Karpas-422 (cell line): Measurements from ENCODE around the gene TBC1D1. TPM values are rescaled to one million over a fixed set of nuclear protein-coding genes. Genes with fewer than 3 reads are reported as not detected.

Experiments used
- DNase-seq: peaks from one replicate; pipeline ENCODE4 v3.0.0-alpha.2; 2015
- H2AFZ ChIP-seq: fragments of 200-600 bp; sonication (generic); 2 replicates; pipeline ENCODE4 v1.6.1; 2014; ENCODE audit warnings: antibody characterized with exemption, low read length, mixed read lengths
- H3K27ac ChIP-seq: fragments of 200-600 bp; sonication (generic); 2 replicates; pipeline ENCODE4 v1.5.1; 2014; ENCODE audit warnings: mild to moderate bottlenecking, low read length, moderate library complexity
- H3K27me3 ChIP-seq: fragments of 200-600 bp; sonication (generic); 2 replicates; pipeline ENCODE4 v1.6.1; 2014; ENCODE audit warnings: low read length, mixed read lengths
- H3K36me3 ChIP-seq: fragments of 200-600 bp; sonication (generic); 2 replicates; pipeline ENCODE4 v1.6.1; 2014; ENCODE audit warnings: low read length, mixed read lengths; ENCODE audit not compliant: insufficient read depth
- H3K4me1 ChIP-seq: fragments of 200-600 bp; sonication (generic); 2 replicates; pipeline ENCODE4 v1.6.1; 2014; ENCODE audit warnings: mild to moderate bottlenecking, low read length, mixed read lengths
- H3K4me2 ChIP-seq: fragments of 200-600 bp; sonication (generic); 2 replicates; pipeline ENCODE4 v1.6.1; 2014; ENCODE audit warnings: low read length, low read depth, mild to moderate bottlenecking; ENCODE audit not compliant: poor library complexity, severe bottlenecking
- H3K4me3 ChIP-seq: fragments of 200-600 bp; sonication (generic); 2 replicates; pipeline ENCODE4 v1.5.1; 2014; ENCODE audit warnings: mild to moderate bottlenecking, antibody characterized with exemption, low read length, mixed read lengths
- H3K79me2 ChIP-seq: fragments of 200-600 bp; sonication (generic); 2 replicates; pipeline ENCODE4 v1.6.1; 2014; ENCODE audit warnings: mild to moderate bottlenecking, low read length, mixed read lengths
- H3K9ac ChIP-seq: fragments of 200-600 bp; sonication (generic); 2 replicates; pipeline ENCODE4 v1.6.0; 2014; ENCODE audit warnings: low read length
- H3K9me2 ChIP-seq: fragments of 200-600 bp; sonication (generic), shearing (Covaris generic); replicated peaks from 2 replicates; pipeline ENCODE4 v1.6.0; 2014; ENCODE audit warnings: mild to moderate bottlenecking, low read length, moderate library complexity; ENCODE audit not compliant: insufficient read depth
- H3K9me3 ChIP-seq: fragments of 300-700, 200-600 bp; sonication (generic); 2 replicates; pipeline ENCODE4 v1.6.1; 2014; ENCODE audit warnings: low read length, mixed read lengths
- H4K20me1 ChIP-seq: fragments of 200-600 bp; sonication (generic); 2 replicates; pipeline ENCODE4 v1.6.1; 2014; ENCODE audit warnings: mild to moderate bottlenecking, antibody characterized with exemption, low read length, low read depth; ENCODE audit not compliant: insufficient read depth
- total RNA-seq: library from RNA; depleted of rRNA; stranded (reverse); fragments of >200 nt; shearing (Covaris generic); gene quantifications from 2 replicates; pipeline ENCODE4 v1.2.3, GENCODE V29; 2014; ENCODE audit warnings: low replicate concordance

The TBC1D1 gene
- total RNA-seq, 1 experiment from 2014 or later, result 30.5 TPM

DNA sequence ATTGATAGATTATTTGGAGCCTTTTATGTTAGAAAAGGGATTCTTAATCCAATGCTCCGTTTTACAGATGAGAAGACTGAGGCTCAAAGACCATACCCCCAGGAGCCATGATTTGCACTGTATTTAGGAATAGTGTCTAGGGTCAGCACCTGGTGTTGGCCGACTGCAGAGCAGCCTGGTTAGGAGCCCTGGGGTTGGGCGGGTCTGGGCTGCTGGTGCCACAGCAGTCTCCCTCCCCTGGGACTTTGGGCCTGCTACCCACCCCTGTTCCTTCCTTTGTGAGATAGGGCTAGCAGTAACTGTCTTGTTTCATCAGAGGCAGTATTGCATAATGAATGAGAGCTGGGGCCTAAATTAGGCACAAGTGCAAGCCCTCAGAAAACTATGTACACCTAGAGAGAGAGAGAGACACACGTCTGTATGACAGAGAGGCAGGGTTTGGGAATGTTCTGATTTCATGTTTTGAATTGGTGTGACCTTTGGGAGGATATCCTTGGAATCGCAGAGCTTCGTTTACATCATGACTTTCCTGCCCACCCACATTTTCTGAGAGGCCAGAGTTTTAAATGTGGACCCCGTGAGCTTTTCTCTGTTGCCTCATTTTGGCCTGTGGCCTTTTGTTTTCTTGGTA is 181.0 kb downstream of the TBC1D1 start:
- Histone ChIP-seq H3K9me3 (no peaks in the 10 kb centered on the region), H3K9me2 (no peaks in the 10 kb centered on the region), H2AFZ (no peak overlapping the region), H3K27me3 (no peaks in the 10 kb centered on the region), H4K20me1 (no peaks in the 10 kb centered on the region), H3K4me1 (no peaks in the 10 kb centered on the region), H3K79me2 (no peaks in the 10 kb centered on the region), H3K27ac (no peak overlapping the region), H3K9ac (no peak overlapping the region), H3K4me3 (no peak overlapping the region), H3K4me2 (no peak overlapping the region), H3K36me3 (no peaks in the 10 kb centered on the region)
- no peak for DNase-seq

DNA sequence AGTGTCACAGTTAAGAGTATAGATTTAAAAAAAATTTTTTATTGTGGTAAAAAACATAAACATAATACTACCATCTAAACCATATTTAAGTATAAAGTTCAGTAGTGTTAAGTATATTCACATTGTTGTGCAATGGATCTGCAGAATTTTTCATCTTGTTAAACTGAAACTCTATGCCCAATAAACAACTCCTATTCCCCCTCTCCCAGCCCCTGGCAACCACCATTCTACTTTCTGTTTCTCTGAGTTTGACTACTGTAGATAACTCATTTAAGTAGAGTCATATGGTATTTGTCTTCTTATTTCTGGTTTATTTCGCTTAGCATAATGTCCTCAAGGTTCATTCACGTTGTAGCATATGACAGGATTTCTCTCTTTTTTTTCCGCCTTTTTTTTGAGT is 181.7 kb downstream of the TBC1D1 start:
- no peak overlapping the region for H3K27ac ChIP-seq

DNA sequence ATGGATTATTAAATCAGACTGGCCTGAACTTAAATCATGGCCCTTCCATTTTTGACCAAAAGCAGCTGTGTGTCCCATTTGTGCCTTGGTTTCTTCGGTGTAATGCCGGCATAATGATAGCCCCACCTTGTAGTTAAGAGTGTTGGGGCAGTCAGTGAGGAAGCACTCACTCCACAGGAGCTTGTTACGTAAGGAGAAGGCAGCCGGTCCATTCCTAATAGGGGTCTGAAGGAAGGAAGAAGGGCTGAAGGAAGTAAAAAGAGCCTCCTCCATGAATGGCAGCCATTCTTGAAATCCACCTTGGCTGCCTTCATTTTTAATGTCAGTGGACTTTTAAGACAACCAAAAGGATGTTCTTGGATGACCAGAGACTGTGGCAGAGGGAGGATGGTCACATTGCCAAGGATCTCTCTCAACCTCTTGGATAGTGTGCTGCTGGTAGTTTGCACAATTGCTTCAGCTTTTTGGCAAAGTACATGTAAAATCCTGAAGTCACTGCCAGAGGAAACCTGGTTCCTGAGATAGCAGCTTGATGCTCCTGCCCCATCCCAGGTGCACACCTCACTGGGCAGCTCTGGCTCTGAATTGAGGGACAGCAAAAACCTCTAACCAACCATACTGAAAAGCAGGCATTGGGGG is 182.8 kb downstream of the TBC1D1 start:
- Histone ChIP-seq H3K9ac (no peak overlapping the region), H3K4me2 (no peak overlapping the region), H3K36me3 (no peaks in the 10 kb centered on the region), H3K4me3 (no peak overlapping the region), H3K79me2 (no peaks in the 10 kb centered on the region), H3K27me3 (no peaks in the 10 kb centered on the region), H2AFZ (no peak overlapping the region), H4K20me1 (no peaks in the 10 kb centered on the region), H3K9me2 (no peaks in the 10 kb centered on the region), H3K9me3 (no peaks in the 10 kb centered on the region), H3K4me1 (no peaks in the 10 kb centered on the region), H3K27ac (no peak overlapping the region)
- DNase-seq, result no peak

More for the DNA sequence above, 181.7 kb downstream of the TBC1D1 start:
- H3K9me3 ChIP-seq, result no peaks in the 10 kb centered on the region
- H3K27me3 ChIP-seq, result no peaks in the 10 kb centered on the region
- H3K4me2 ChIP-seq, result no peak overlapping the region
- no peaks in the 10 kb centered on the region for H4K20me1 ChIP-seq
- H3K9me2 ChIP-seq, result no peaks in the 10 kb centered on the region
- H3K4me1 ChIP-seq, result no peaks in the 10 kb centered on the region
- no peaks in the 10 kb centered on the region for H3K36me3 ChIP-seq
- no peak overlapping the region for H3K4me3 ChIP-seq
- no peak overlapping the region for H3K9ac ChIP-seq
- DNase-seq, result no peak
- H2AFZ ChIP-seq, result no peak overlapping the region
- H3K79me2 ChIP-seq, result no peaks in the 10 kb centered on the region

DNA sequence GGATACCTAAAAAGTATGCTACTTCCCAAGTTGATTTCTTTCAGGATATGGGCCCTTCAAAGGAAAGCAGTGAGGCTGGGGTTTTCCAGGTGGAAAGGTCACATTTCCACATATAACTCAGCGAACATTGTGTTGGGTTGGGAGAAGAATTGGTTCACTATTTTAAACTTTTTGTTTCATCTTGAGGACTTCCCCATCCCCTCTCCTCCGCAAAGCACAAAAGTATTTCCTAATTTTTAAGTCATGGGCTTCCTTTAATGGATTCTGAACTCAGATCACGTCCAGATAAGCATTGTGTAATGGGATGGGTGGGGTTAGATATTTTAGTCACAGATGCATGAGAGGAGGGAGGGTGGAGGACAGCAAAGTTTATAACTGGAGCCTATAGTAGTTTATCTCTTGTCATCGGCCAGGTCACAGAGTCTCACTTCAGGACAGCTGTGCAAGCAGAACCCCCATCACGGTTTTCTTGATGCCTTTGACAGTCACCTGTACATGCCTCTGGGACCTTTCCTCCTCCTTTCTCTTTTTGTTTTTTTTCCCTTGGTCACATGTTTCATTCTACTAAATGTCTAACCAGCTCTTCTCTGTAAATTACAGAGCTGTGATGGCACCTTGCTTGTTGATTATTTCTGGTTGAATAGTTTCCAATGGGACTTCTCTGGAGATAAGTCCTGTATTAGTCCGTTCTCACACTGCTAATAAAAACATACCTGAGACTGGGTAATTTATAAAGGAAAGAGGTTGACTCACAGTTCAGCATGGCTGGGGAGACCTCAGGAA is 184.7 kb downstream of the TBC1D1 start:
- H3K27me3 ChIP-seq, result no peaks in the 10 kb centered on the region
- no peak for DNase-seq
- no peaks in the 10 kb centered on the region for H3K9me3 ChIP-seq
- no peaks in the 10 kb centered on the region for H3K36me3 ChIP-seq
- H3K9me2 ChIP-seq, result no peaks in the 10 kb centered on the region
- no peak overlapping the region for H3K4me3 ChIP-seq
- no peaks in the 10 kb centered on the region for H3K79me2 ChIP-seq
- no peak overlapping the region for H3K27ac ChIP-seq
- no peaks in the 10 kb centered on the region for H3K4me1 ChIP-seq
- no peak overlapping the region for H3K9ac ChIP-seq
- no peak overlapping the region for H3K4me2 ChIP-seq
- H2AFZ ChIP-seq, result no peak overlapping the region
- H4K20me1 ChIP-seq, result no peaks in the 10 kb centered on the region

DNA sequence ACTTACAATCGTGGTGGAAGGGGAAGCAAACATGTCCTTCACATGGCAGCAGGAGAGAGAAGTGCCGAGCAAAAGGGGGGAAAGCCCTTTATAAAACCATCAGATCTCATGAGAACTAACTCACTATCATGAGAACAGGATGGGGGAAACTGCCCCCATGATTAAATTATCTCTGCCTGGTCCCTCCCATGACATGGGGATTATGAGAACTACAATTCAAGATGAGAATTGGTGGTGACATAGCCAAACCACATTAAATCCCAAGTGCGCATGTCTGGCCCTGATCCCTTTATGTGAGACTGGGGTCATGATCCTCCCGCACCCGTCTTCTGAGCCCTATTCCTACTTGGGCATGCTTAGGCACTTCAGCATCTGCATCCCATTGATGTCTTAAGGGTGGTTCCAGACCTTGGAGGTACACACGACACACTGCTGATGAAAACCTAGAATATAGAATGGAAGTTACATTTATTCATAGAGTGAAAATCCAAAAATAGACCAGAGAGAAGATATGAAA is 185.3 kb downstream of the TBC1D1 start:
- Histone ChIP-seq H3K9me2 (no peaks in the 10 kb centered on the region), H3K4me2 (no peak overlapping the region), H3K79me2 (no peaks in the 10 kb centered on the region), H4K20me1 (no peaks in the 10 kb centered on the region), H3K36me3 (no peaks in the 10 kb centered on the region), H3K9ac (no peak overlapping the region), H3K27ac (no peak overlapping the region), H2AFZ (no peak overlapping the region), H3K9me3 (no peaks in the 10 kb centered on the region), H3K4me3 (no peak overlapping the region), H3K27me3 (no peaks in the 10 kb centered on the region), H3K4me1 (no peaks in the 10 kb centered on the region)
- DNase-seq, result no peak

DNA sequence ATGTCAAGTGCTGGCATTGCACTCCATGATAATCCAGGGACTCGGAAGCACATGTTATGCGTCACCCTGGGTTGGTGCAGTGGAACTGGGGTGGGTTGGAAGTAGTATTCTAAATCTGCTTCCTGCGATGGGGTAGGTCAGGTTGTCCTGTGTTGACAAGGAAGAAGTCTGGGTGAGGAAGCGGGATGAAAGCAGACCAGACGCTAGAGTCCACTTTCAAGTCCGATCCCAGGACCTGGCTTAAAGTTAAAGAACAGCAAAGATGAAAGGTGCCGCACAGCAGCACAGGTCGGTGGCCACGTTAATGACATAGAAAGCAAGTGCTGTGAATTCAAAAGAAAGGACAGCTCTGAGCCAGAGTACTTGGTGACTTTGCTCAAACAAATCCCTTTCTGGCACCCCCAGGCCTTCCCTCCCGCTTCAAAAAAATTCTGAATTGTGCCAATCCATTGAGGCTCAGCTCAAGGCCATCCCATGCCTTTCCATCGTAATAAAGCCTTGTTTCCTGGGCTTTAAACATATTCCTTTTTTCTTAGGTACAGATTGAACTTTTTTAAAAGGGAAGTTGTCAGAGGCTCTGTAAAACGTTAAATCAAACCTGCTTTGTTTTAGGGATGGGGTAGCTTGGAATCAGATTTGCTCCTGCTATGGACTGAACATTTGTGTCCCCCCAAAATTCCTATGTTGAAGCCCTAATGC is 187.1 kb downstream of the TBC1D1 start:
- Histone ChIP-seq H3K4me2 (no peak overlapping the region), H3K4me1 (no peaks in the 10 kb centered on the region), H3K9ac (no peak overlapping the region), H2AFZ (no peak overlapping the region), H3K27ac (no peak overlapping the region), H4K20me1 (no peaks in the 10 kb centered on the region), H3K9me2 (no peaks in the 10 kb centered on the region), H3K36me3 (no peaks in the 10 kb centered on the region), H3K79me2 (no peaks in the 10 kb centered on the region), H3K9me3 (no peaks in the 10 kb centered on the region), H3K27me3 (no peaks in the 10 kb centered on the region), H3K4me3 (no peak overlapping the region)
- DNase-seq, result no peak

DNA sequence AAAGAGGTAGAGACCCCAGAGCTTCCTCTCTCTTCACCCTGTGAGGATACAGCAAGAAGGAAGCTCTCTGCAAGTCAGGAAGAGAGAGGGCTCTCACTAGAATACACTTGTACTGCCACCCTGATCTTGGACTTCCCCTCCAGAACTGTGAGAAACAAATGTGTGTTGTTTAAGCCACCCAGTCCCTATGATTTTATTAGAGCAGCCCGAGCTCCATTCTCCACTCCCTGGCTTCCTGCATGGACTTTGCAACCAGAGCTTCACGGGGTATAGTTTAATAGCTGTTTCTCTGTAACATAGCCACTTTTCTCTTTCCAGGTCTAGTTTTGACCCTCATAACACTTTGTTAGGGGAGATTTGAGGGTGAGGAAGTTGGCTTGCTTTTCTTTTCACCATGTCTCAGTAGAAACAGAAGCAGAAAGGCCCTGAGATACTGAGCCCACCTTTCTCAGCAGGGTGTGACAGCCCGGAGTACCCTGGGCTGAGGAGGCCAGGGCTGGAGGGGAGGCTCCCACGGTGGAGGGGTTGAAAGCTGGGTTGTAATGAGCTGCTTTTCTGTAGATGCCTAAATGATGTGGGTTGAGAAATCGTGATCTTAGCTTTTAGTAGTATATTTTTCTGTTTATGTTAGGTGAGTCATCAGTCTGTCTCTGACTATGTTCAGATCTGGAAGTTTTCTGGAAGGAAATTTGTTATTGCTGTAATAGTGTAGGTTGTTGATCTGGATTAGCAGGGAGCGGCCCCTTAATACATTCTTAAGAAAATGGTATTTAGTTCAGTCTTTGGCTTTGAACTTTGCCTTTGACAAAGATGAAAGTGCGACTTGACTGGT is 187.9 kb downstream of the TBC1D1 start:
- Histone ChIP-seq H3K27ac (no peak overlapping the region), H3K27me3 (no peaks in the 10 kb centered on the region), H3K79me2 (no peaks in the 10 kb centered on the region), H2AFZ (no peak overlapping the region), H3K4me1 (no peaks in the 10 kb centered on the region), H3K9me2 (no peaks in the 10 kb centered on the region), H3K4me2 (no peak overlapping the region), H3K4me3 (no peak overlapping the region), H3K36me3 (no peaks in the 10 kb centered on the region), H3K9me3 (no peaks in the 10 kb centered on the region), H4K20me1 (no peaks in the 10 kb centered on the region), H3K9ac (no peak overlapping the region)
- DNase-seq, result no peak
